ENCODE measurements around the gene CDK8. TPM values are rescaled to one million over a fixed set of nuclear protein-coding genes. Genes with fewer than 3 reads are reported as not detected.

CDK8 gene
- total and polyA plus RNA-seq, 2 experiments from 2014 or later, result 16.1 to 27.0 TPM

DNA sequence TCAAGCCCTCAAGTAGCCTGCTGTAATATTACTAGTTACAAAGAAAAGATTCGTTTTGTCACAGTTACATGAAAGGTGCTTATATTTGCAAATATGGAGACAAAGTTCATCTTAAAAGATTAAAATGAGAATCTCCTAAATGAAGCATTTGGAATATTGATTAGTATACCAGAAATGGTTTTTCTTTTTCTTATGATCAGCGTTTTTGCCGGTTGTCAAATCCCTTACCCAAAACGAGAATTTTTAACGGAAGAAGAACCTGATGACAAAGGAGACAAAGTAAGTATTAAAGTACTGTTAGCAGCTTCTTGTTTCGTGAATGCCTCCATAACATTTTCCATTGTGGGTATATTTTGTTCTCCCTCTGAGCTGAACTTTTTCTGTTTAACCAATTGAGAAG, 147.1 kb downstream of the CDK8 start:
- Histone ChIP-seq H3K9me3 (ENCODE audit: low read depth) (no peaks in the 10 kb centered on the region), H2AFZ (no peak overlapping the region), H3K27ac (no peak overlapping the region), H3K79me2 (no peaks in the 10 kb centered on the region), H3K4me1 (ENCODE audit: insufficient read depth) (no peaks in the 10 kb centered on the region), H3K4me2 (no peak overlapping the region), H3K27me3 (no peaks in the 10 kb centered on the region), H4K20me1 (ENCODE audit: insufficient read depth, poor library complexity, severe bottlenecking) (no peaks in the 10 kb centered on the region), H3K9me2 (replicated peaks; ENCODE audit: insufficient read depth) (no peaks in the 10 kb centered on the region), H3K36me3 (replicated peaks; ENCODE audit: insufficient read depth, low read depth) (no peaks in the 10 kb centered on the region), H3K4me3 (no peak overlapping the region)
- 98% methylated on average over 6 of the region's 6 CpGs for WGBS (ENCODE audit: low lambda C conversion rate, missing lambda C conversion rate)
- TF ChIP-seq EZH2 (IDR thresholded peaks at IDR 0.05; ENCODE audit: borderline replicate concordance), result no peak
- TF ChIP-seq, protein P1, sequence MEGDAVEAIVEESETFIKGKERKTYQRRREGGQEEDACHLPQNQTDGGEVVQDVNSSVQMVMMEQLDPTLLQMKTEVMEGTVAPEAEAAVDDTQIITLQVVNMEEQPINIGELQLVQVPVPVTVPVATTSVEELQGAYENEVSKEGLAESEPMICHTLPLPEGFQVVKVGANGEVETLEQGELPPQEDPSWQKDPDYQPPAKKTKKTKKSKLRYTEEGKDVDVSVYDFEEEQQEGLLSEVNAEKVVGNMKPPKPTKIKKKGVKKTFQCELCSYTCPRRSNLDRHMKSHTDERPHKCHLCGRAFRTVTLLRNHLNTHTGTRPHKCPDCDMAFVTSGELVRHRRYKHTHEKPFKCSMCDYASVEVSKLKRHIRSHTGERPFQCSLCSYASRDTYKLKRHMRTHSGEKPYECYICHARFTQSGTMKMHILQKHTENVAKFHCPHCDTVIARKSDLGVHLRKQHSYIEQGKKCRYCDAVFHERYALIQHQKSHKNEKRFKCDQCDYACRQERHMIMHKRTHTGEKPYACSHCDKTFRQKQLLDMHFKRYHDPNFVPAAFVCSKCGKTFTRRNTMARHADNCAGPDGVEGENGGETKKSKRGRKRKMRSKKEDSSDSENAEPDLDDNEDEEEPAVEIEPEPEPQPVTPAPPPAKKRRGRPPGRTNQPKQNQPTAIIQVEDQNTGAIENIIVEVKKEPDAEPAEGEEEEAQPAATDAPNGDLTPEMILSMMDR (IDR thresholded peaks at IDR 0.05; ENCODE audit: poor library complexity), result no peak
- TF ChIP-seq EZH2phosphoT487 (IDR thresholded peaks at IDR 0.05; ENCODE audit: low read depth, severe bottlenecking, unreplicated experiment), result no peak
- no peak for DNase-seq (ENCODE audit: low spot score)

DNA sequence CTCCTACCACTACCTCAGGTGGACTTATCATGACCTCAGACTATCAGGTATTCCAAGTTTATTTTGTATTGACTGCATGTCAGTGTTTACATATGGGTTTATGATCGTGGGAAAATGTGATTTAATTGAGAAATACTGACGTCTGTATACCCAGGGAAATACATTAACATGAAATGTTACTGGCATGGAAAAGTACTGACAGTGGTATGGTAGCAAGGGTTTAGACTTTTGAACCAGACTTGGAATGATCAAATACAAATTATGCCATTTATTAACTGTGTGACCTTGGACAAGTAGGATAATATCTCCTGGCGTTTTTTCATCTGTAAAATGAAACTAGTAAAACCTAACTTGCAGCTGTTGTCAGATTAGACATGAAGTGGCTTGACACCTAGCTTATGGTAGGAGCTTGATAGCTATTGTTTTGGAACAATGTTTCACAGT, 147.7 kb downstream of the CDK8 start:
- TF ChIP-seq, protein P1 (IDR thresholded peaks at IDR 0.05; ENCODE audit: poor library complexity), result no peak
- TF ChIP-seq EZH2 (IDR thresholded peaks at IDR 0.05; ENCODE audit: borderline replicate concordance), result no peak
- TF ChIP-seq EZH2phosphoT487 (IDR thresholded peaks at IDR 0.05; ENCODE audit: low read depth, severe bottlenecking, unreplicated experiment), result no peak
- no peaks in the 10 kb centered on the region for H3K79me2 ChIP-seq
- H3K4me3 ChIP-seq, result no peak overlapping the region
- no peak overlapping the region for H2AFZ ChIP-seq
- H3K9me2 ChIP-seq (replicated peaks; ENCODE audit: insufficient read depth), result no peaks in the 10 kb centered on the region
- H3K9me3 ChIP-seq (ENCODE audit: low read depth), result no peaks in the 10 kb centered on the region
- no peak for DNase-seq (ENCODE audit: low spot score)
- no peaks in the 10 kb centered on the region for H4K20me1 ChIP-seq (ENCODE audit: insufficient read depth, poor library complexity, severe bottlenecking)
- H3K27ac ChIP-seq, result no peak overlapping the region
- H3K27me3 ChIP-seq, result no peaks in the 10 kb centered on the region
- no peaks in the 10 kb centered on the region for H3K4me1 ChIP-seq (ENCODE audit: insufficient read depth)
- no peak overlapping the region for H3K4me2 ChIP-seq
- 74% methylated on average over 3 of the region's 3 CpGs for WGBS (ENCODE audit: low lambda C conversion rate, missing lambda C conversion rate)
- no peaks in the 10 kb centered on the region for H3K36me3 ChIP-seq (replicated peaks; ENCODE audit: insufficient read depth, low read depth)

DNA sequence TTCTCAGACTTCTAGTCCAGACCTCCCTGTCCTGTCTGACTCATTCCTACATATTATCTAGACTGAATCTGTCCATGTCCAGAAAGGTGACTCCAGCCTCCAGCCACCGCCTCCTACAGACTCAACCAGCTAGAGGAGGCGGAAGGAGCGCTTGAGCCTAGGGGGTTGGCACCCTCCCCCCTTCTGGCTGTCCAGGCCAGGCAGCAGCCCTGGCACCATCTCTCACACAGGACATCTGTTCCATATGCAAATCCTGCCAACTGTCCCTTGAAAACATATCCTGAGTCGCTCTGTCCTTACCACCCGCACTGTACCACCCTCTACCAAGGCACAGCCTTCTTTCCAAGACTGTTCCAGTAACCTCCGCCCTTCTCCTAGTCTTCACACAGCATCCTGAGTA, 152.9 kb downstream of the CDK8 start:
- Histone ChIP-seq H3K4me3 (no peak overlapping the region), H3K27me3 (no peaks in the 10 kb centered on the region), H3K4me1 (ENCODE audit: insufficient read depth) (no peaks in the 10 kb centered on the region), H3K79me2 (no peaks in the 10 kb centered on the region), H3K9me2 (replicated peaks; ENCODE audit: insufficient read depth) (no peaks in the 10 kb centered on the region), H3K4me2 (no peak overlapping the region), H4K20me1 (ENCODE audit: insufficient read depth, poor library complexity, severe bottlenecking) (no peaks in the 10 kb centered on the region), H3K36me3 (replicated peaks; ENCODE audit: insufficient read depth, low read depth) (no peaks in the 10 kb centered on the region), H2AFZ (no peak overlapping the region), H3K27ac (no peak overlapping the region), H3K9me3 (ENCODE audit: low read depth) (no peaks in the 10 kb centered on the region)
- TF ChIP-seq, protein P1 (IDR thresholded peaks at IDR 0.05; ENCODE audit: poor library complexity), result no peak
- no peak for TF ChIP-seq EZH2 (IDR thresholded peaks at IDR 0.05; ENCODE audit: borderline replicate concordance)
- no peak for TF ChIP-seq EZH2phosphoT487 (IDR thresholded peaks at IDR 0.05; ENCODE audit: low read depth, severe bottlenecking, unreplicated experiment)
- WGBS (ENCODE audit: low lambda C conversion rate, missing lambda C conversion rate), result 100% methylated on average over 6 of the region's 6 CpGs
- DNase-seq (ENCODE audit: low spot score), result no peak

DNA sequence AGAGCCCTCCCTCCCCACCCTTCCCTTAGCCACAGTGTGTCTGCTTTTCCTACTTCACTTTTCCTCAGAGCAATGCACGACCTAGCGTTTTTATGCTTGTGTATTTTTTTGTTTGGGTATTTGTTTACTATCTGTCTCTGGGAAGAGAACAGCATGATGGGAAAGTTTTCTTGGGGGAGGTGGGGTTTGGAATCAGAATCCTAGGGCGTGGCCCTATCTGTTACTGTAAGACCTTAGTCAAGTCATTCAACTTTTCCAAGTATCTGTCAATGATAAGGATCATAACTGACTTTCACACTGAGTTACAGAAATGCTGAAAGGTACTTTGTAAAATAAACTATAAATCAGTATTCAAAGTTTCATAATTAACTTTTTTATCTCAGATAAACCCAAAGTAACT, 157.3 kb downstream of the CDK8 start:
- Histone ChIP-seq H3K79me2 (no peaks in the 10 kb centered on the region), H3K27me3 (no peaks in the 10 kb centered on the region), H3K4me3 (no peak overlapping the region), H3K9me3 (ENCODE audit: low read depth) (no peaks in the 10 kb centered on the region), H3K9me2 (replicated peaks; ENCODE audit: insufficient read depth) (no peaks in the 10 kb centered on the region), H2AFZ (no peak overlapping the region), H3K4me1 (ENCODE audit: insufficient read depth) (no peaks in the 10 kb centered on the region), H3K4me2 (no peak overlapping the region), H3K36me3 (replicated peaks; ENCODE audit: insufficient read depth, low read depth) (no peaks in the 10 kb centered on the region), H4K20me1 (ENCODE audit: insufficient read depth, poor library complexity, severe bottlenecking) (no peaks in the 10 kb centered on the region), H3K27ac (no peak overlapping the region)
- whole genome bisulfite sequencing (ENCODE audit: low lambda C conversion rate, missing lambda C conversion rate), result 83% methylated on average over 3 of the region's 3 CpGs
- DNase-seq (ENCODE audit: low spot score), result no peak
- no peak for TF ChIP-seq EZH2 (IDR thresholded peaks at IDR 0.05; ENCODE audit: borderline replicate concordance)
- no peak for TF ChIP-seq EZH2phosphoT487 (IDR thresholded peaks at IDR 0.05; ENCODE audit: low read depth, severe bottlenecking, unreplicated experiment)
- TF ChIP-seq, protein P1 (IDR thresholded peaks at IDR 0.05; ENCODE audit: poor library complexity), result no peak
